ENCODE data around the gene CHADL.

GRCh38 chr22:41274856-41275255 lies 34.1 kb upstream of the CHADL start:
- TF ChIP-seq POLR2A (IDR thresholded peaks at IDR 0.05), result no peak
- TF ChIP-seq EP300 (IDR thresholded peaks at IDR 0.05), result no peak
- no peak for TF ChIP-seq CTCF (IDR thresholded peaks at IDR 0.05)
- no peak for TF ChIP-seq POLR2AphosphoS5 (IDR thresholded peaks at IDR 0.05)

Measured in suprapubic skin (tissue), 4 donors.